ENCODE measurements around the gene RNF168.
"Not testable (repeated sequence)": the region's sequence is repeated elsewhere in the genome, so short reads cannot be mapped to it uniquely, and the experiment has no call there.

RNF168 gene, protein sequence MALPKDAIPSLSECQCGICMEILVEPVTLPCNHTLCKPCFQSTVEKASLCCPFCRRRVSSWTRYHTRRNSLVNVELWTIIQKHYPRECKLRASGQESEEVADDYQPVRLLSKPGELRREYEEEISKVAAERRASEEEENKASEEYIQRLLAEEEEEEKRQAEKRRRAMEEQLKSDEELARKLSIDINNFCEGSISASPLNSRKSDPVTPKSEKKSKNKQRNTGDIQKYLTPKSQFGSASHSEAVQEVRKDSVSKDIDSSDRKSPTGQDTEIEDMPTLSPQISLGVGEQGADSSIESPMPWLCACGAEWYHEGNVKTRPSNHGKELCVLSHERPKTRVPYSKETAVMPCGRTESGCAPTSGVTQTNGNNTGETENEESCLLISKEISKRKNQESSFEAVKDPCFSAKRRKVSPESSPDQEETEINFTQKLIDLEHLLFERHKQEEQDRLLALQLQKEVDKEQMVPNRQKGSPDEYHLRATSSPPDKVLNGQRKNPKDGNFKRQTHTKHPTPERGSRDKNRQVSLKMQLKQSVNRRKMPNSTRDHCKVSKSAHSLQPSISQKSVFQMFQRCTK

DNA sequence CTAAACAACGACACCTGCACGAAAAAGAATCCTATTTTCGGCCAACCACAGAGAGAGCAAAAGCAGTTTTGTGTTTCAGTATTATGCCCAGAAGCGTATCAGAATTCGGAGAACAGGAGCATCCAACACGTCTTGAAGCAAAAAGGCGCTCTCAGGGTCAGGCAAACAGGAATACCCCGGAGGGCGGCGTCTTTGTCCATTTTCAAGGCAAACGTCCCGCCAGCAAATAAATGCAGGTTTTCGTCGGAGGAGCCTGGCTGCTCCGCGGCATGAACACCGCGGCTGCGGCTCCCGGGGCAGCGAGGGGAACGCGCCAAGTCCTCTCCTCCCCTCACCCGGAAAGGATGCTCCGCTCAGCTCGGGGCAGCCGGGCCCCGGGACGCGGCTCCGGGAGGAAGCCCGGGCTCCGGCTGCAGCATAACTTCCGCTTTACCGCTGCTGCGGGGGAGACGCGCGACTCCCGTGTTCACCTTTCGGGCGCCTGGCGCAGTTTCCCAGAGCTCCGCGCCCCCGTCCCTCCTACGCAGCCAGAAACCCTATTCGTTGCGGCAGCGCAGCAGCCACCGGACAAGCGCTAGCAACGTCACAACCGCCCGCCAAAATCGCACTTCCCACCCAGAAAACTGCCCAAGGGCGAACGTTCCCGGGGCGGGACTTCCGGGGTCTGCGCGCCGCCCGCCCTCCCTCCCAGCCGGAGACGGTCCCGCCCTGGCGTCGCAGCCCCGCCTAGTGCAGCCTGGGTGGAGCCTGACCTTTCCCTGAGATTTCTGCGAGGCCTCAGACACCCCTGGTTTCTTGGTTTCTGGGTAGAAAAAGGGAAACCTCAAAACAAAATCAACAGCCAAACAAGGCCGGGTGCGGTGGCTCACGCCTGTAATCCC, at the start of gene RNF168:
TSS of gene RNF168 (minus strand) at position 573 of the 881 bp plus-strand sequence. CDS start 595 bp downstream, outside the sequence.
- DNase-seq (ENCODE audit: low spot score) = peak; percentile 91

DNA sequence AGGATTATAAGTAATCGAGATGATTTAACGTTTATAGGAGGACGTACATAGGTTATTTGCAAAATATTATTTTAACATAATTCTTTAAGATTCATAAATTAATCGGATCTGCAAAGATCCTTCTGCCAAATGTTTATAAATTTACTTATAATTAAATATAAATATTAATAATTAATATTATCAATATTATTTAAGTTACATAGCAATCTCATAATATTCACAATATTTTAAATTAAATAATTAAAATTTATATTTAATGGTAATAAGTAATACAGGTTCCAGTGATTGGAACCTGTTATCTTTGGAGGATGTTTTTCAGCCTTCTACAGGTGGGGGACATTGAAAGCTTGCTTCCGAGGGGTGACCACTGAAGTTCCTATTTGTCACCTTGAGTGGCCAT, 48.7 kb upstream of the RNF168 start:
- DNase-seq (ENCODE audit: low spot score) = no peak

DNA sequence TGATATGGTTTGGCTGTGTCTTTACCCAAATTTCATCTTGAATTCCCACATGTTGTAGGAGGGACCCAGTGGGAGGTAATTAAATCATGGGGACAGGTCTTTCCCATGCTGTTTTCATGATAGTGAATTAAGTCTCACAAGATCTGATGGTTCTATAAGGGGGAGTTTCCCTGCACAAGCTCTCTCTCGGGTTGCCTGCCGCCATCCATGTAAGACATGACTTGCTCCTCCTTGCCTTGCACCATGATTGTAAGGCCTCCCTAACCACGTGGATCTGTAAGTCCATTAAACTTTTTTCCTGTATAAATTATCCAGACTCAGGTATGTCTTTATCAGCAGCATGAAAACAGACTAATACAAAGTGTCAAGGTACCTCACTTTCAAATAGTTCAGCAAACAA, 46.6 kb upstream of the RNF168 start:
- DNase-seq (ENCODE audit: low spot score) = not testable (repeated sequence)

DNA sequence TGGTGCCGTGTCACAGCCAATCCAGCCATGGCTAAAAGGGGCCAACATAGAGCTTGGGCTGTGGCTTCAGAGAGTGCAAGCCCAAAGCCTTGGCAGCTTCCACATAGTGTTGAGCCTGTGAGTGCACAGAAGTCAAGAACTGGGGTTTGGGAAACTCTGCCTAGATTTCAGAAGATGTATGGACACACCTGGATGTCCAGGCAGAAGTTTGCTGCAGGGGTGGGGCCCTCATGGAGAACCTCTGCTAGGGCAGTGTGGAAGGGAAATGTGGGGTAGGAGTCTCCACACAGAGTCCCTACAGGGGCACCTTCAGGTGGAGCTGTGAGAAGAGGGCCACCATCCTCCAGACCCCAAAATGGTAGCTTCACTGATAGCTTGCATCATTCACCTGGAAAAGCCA, 45.7 kb upstream of the RNF168 start:
- not testable (repeated sequence) for DNase-seq (ENCODE audit: low spot score)

DNA sequence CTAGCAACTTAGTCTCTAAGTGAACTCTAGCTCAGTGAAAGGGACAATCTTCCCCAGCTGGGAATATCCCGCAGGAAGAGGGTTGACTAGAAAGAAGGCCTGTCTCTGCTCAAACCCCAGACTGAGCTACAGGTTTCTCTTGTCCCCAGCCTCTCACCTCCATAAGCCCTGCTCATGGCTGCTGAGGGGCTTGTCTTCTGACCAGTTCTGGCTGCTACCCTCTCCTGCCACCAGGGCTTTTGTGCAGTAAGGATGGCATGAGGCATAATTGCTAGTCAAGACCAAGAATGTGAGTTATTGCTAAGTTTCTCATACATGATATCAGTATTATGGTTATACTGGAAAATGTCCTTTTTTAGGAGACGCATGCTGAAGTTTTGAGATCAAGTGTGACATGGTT, 43.5 kb upstream of the RNF168 start:
- no peak for DNase-seq (ENCODE audit: low spot score)

DNA sequence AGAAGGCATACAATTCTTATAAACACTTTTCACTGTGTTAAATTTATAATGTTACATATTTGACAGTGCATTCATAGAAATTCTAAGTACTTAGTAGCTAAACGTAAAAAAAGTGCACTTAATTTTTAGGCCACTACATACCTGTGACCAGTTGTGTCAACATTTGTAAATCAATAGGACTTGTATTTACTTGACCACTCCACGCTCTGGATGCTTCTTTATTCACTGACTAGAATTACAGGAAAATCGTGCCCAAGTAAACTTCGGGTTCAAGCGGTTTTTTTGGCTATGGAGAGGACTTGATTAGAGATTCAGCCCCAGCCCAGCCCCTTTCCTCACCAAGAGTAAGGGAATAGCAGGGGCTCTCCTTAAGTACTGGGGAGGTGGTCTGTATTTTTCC, 43.0 kb upstream of the RNF168 start:
- DNase-seq (ENCODE audit: low spot score) = no peak

DNA sequence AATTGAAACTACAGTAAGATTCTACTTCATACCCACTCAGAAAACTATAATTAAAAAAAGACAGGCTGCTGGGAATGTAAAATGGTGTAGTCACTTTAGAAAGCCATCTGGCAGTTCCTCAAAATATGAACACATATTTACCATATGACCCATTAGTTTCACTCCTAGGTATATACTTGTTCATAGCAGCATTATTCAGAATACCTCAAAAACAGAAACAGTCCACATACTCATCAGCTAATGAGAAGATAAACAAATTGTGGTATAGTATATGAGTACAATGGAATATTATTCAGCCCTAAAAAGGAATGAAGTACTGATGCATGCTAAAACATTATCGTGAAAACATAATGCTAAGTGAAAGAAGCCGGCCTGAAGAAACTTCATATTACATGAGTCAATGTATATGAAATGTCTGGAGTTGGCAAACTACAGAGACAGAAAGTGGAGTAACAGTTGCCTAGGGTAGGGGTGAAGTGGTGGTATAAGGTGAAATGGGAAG, 41.0 kb upstream of the RNF168 start:
- no peak for DNase-seq (ENCODE audit: low spot score)

DNA sequence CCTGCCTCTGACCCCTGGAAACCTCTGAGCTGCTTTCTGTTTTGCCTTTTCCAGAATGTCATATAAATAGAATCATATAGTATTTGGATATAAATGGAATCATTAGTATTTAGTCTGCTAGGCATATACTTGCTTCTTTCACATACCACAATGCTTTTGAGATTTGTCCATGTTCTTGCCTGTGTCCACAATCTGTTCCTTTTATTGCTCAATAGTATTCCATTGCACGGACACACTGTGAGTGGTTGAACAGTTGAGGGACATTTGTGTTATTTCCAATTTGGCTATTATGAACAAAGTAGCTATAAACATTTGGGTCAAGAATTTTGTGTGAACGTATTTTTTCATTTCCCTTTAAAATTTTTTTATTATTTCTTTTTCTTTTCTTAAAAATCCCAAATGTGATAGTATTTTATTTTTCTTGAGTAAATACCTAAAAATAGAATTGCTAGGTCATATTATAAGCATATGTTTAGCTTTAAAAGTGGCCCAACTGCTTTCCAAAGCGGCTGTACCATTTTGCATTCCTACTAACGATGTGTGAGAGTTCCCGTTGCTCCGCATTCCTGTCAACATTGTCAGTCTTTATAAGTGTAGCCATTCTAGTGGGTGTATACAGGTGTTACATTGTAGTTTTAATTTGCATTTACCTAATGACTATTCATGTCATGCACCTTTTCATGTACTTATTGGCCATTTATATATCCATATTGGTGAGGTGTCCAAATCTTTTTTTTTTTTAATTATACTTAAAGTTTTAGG, 38.3 kb upstream of the RNF168 start:
- DNase-seq (ENCODE audit: low spot score) = no peak

DNA sequence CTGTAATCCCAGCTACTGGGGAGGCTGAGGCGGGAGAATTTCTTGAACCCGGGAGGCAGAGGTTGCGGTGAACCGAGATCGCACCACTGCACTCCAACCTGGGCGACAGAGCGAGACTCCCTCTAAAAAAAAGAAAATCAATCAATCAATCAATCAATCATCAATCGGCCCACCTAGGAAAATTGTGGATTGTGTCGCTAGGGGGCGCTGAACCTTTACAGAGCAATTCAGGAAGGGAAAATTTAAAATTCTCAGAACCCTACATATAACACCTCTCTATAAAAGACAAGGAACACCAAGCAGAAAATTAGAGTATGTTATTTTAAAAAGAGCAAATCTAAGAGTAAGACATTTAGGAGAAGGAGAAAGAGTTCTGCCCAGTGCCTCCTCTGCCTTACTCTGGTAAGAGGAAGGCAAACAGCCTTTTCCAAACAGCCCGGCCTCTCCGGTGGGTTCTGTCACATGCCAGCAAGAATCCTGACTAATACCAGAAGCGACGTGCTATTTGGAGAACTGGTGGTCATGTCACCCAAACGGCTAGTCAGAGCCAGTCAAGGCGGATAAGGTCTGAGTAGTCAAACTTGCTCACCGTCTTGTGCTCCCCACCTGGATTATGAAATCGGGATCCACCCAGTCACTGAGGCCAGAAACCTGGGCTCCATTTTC, 33.9 kb upstream of the RNF168 start:
- no peak for DNase-seq (ENCODE audit: low spot score)

DNA sequence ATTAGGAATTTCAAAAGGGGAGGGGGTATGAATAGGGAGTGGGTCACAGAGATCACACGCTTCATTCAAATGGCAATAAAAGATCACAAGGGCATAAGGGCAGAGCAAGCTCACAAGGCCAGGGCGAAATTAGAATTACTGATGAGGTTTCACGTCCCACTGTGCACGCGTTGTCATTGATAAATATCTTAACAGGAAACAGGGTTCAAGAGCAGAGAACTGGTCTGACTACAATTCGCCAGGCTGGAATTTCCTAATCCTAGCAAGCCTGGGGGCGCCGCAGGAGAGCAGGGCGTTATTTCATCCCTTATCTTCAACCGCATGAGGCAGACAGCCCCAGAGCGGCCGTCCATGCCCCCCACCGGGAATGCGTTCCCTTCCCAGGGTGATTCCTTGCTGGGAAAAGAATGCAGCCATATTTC, 29.7 kb upstream of the RNF168 start:
- DNase-seq (ENCODE audit: low spot score) = no peak

DNA sequence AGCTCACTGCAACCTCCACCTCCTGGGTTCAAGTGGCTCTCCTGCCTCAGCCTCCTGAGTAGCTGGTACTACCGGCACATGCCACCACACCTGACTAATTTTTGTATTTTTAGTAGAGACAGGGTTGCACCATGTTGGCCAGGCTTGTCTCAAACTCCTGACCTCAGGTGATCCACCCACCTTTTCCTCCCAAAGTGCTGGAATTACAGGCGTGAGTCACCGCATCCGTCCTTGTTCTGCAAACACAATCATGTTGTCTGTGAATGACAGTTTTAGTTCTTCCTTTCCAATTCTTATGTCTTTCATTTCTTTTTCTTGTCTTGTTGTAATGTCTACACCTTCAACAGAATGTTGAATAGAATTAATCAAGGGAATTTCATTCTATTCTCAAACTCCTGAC, 27.9 kb upstream of the RNF168 start:
- no peak for DNase-seq (ENCODE audit: low spot score)

DNA sequence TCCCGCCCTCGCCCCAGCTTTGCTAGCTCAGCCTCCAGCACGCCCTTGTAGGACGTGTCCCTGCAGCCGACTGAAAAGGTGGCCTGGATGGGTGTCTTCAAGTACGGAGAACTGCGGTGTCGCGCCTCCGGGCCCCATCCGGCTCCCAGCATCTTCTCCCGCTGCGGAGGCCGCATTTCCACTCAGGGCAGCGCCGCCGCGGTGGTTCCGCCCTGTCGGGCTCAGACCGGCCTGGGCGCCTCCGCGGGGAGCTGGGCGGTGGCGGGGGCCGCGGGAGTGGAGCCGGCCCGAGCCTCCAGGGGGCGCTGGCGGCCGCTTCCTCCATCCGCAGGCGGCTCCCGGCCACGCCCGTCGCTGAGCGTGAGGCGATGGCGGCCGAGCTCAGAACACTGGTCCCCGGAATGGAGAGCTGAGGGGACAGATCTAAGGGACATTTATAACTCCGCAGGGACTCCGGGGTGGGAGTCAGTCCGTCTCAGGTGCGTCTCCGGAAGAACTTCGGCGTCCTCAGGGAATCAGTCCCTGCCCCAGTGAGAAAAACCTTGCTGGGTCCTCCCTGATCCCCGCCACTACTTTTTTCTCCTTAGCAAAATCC, 25.2 kb upstream of the RNF168 start:
- peak; percentile 75 for DNase-seq (ENCODE audit: low spot score)

DNA sequence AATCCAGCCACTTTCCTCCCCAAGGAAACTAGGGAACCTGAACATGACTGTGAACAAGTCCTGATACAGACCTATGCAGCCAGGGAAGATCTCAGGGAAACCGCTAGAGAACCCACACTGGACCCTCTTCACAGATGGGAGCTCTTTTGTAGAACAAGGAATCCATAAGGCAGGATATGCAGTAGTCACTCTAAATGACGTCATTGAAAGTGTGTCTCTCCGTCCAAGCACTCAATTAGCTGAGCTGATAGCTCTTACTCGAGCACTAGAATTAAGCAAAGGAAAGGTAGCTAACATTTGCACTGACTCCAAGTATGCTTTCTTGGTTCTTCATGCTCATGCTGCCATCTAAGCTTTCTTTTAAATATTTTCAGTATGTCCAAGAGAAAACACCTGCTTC, 21.6 kb upstream of the RNF168 start:
- DNase-seq (ENCODE audit: low spot score) = no peak

DNA sequence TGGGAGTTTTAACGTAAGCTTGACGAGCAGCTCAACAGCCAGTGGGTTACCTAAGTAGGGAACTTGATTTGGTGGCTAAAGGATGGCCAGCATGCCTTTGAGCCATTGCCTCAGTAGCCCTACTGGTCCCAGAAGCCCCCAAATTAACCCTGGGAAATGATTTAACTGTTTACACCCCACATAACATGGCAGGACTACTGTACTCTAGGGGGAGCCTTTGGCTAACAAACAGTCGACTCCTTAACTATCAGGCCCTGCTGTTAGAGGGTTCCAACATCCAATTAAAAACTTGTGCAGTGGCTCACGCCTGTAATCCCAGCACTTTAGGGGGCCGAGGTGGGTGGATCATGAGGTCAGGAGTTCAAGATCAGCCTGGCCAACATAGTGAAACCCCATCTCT, 21.0 kb upstream of the RNF168 start:
- DNase-seq (ENCODE audit: low spot score) = no peak

DNA sequence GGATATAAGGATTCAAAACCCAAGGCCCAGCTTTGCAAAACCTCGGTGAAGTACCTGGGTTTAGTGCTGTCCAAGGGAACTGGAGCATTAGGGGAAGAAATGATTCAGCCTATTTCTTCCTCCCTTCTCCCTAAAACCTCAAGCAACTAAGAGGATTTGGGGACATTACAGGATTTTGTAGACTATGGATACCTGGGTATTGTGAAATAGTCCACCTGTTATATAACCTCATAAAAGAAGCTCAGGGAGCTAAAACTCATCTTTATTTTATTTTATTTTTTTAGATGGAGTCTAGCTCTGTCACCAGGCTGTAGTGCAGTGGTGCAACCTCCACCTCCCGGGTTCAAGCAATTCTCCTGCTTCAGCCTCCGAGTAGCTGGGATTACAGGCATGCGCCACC, 20.3 kb upstream of the RNF168 start:
- DNase-seq (ENCODE audit: low spot score) = no peak

DNA sequence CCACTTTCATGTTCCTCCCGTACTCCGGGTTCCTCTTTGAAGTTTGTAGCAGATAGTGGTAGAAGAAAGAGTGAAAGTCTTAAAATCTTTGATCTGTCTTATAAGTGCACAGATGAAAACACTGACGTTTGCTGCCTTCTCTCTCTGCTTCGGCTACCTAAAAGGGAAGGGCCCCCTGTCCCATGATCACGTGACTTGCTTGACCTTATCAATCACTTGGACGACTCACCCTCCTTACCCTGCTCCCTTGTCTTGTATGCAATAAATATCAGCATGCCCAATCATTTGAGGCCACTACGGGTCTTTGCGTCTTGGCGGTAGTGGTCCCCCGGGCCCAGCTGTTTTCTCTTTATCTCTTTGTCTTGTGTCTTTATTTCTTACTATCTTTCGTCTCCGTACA, 17.7 kb upstream of the RNF168 start:
- not testable (repeated sequence) for DNase-seq (ENCODE audit: low spot score)

DNA sequence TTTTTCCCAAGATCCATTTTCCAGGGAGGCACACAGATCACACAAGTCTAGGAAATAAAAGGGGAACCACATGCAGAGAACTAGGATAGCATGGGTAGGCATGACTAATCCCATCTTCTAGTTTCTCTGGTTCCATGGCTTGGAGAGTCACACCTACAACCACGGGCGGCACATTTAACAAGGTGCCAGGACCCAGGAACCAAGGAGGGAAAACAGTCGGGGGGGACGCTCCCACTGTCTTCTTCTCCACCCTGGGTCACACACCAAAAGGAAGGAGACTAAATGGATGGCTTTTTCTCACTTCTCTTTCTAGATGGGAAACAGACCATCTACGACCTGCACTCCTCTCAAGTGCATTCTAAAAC, 16.1 kb upstream of the RNF168 start:
- DNase-seq (ENCODE audit: low spot score) = no peak

DNA sequence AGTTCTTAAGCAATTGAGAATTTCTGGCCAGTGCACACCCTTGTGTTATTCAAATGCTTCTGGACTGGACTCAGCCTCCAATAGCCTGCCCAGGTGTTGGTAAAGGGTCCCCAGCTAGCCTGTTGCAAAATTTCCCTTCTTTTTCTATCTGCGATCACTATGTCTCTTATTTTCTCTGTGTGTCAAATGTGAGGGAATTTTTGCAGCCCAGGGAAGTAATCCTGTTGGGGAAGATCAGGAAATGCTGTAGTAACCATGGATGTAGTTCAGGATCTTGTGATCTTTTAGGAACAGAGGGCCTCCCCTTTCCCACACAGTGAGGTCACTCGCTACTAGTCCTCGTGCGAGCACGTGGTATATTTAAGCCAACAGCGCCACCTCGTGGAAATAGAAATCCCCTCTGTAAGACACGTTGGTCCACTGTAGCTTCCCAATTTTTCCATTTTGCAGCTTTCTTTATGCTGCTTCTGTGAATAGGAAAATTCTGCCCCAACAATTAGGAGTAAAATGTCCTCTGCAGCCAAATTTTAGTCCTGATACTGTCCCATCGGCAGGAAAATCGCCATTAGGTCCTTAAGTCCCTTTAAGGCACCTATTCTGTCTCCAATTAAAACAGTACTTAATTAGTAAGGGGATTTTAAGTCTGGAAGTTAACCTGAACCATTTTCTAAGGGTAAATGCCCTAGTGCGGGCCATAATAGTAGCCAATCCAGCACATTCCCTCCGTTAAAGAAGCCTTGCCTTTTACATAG, 15.6 kb upstream of the RNF168 start:
- DNase-seq (ENCODE audit: low spot score) = peak; percentile 59

DNA sequence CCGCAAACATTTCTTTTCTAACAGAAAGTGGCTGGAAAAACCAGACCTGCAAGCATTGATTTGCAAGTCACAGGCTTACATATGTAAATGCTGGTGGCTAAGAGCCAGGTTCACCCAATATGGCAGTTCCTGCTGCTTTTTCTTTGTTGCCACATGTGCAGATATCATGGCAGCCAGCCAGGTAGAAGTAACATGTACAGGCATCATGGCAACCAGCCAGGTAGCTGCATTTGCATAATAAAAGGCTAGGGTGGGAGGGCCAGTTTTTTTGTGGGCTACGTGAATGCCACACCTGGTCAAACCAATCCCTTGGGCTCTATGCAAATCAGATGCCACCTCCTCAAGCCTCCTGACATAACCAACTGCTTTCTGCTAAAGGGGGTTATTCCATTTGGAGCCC, 14.4 kb upstream of the RNF168 start:
- DNase-seq (ENCODE audit: low spot score) = no peak

DNA sequence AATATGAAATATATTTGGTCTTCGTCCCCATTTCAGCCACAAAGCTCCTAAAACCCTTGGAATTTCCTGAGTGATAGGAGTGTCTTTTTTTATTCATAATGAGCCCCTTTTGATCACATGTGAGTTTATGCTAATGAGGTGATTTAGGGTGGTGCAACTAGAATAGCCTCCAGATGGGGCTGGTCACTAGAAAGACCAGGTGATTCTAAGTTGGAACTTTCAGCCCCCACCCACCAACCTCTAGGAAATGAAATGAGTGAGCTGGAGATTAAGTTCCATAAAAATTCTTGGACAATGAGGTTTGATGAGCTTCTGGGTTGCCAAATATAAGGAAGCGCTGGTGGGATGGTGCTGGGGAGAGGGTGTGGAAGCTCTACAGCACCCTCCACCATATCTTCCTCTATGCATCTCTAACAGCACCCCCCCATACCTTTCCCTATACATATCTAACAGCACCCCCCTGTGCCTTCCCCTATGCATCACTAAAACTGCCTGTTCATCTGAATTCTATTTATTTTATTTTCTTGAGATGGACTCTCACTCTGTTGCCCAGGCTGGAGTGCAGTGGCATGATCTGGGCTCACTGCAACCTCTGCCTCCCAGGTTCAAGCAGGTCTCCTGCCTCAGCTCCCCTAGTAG, 13.7 kb upstream of the RNF168 start:
- DNase-seq (ENCODE audit: low spot score) = no peak
